Natural killer cell (primary cell): ENCODE data around the gene FIZ1. TPM values are rescaled to one million over a fixed set of nuclear protein-coding genes. Genes with fewer than 3 reads are reported as not detected.

ENCODE experiments used
- ATAC-seq, 3 donors: fragments of 150-1000 bp in 2 of 3; fragments of 200-7000 bp in 1 of 3; cut with Tn5 transposase; 1 replicate in 1 of 3; 2 replicates in 2 of 3; pipeline ENCODE4 v1.10.0; 2021; ENCODE audit warnings: mild to moderate bottlenecking in 2 of 3, moderate library complexity in 2 of 3
- DNase-seq, 2 donors: peaks; one replicate each; pipeline versions ENCODE4 v3.0.0 to v3.0.0-alpha.2; 2013 to 2021; ENCODE audit warnings: mixed read lengths in 1 of 2
- H3K27ac ChIP-seq: one replicate; pipeline ENCODE4 v1.5.1; 2013; ENCODE audit warnings: mild to moderate bottlenecking, low read length
- H3K27me3 ChIP-seq: one replicate; pipeline ENCODE4 v1.6.1; 2013; ENCODE audit warnings: low read length; ENCODE audit not compliant: control insufficient read depth, insufficient read depth
- H3K36me3 ChIP-seq: one replicate; pipeline ENCODE4 v1.6.1; 2013; ENCODE audit warnings: low read length; ENCODE audit not compliant: control insufficient read depth, insufficient read depth
- H3K4me1 ChIP-seq: one replicate; pipeline ENCODE4 v1.6.1; 2013; ENCODE audit warnings: low read length; ENCODE audit not compliant: control insufficient read depth, insufficient read depth
- H3K4me3 ChIP-seq: one replicate; pipeline ENCODE4 v1.5.1; 2013; ENCODE audit warnings: low read length
- H3K9me3 ChIP-seq: one replicate; pipeline ENCODE4 v1.6.1; 2013; ENCODE audit warnings: low read length; ENCODE audit not compliant: control insufficient read depth, insufficient read depth
- H3K27ac Mint-ChIP-seq, 2 donors: one replicate each; pipeline ENCODE4 v1.8.0; 2022; ENCODE audit warnings: mild to moderate bottlenecking in 2 of 2, mixed read lengths in 2 of 2, moderate library complexity in 1 of 2
- H3K27me3 Mint-ChIP-seq, 2 donors: one replicate each; pipeline ENCODE4 v1.8.0; 2022; ENCODE audit warnings: low read depth in 2 of 2, mixed read lengths in 2 of 2
- H3K36me3 Mint-ChIP-seq: one replicate; pipeline ENCODE4 v1.8.0; 2022; ENCODE audit warnings: mixed read lengths
- H3K4me1 Mint-ChIP-seq, 2 donors: one replicate each; pipeline ENCODE4 v1.8.0; 2022; ENCODE audit warnings: mixed read lengths in 2 of 2
- H3K4me3 Mint-ChIP-seq: one replicate; pipeline ENCODE4 v1.8.0; 2022; ENCODE audit warnings: mild to moderate bottlenecking, moderate library complexity, mixed read lengths
- H3K9me3 Mint-ChIP-seq, 2 donors: one replicate each; pipeline ENCODE4 v1.8.0; 2022; ENCODE audit warnings: mixed read lengths in 2 of 2
- CTCF ChIP-seq: fragments of 200-600 bp; IDR thresholded peaks from one replicate; pipeline ENCODE4 v1.8.0; 2022; ENCODE audit warnings: antibody characterized with exemption
- WGBS: methylation state at CpG from one replicate; pipeline ENCODE4 v1.1.7; 2013; ENCODE audit warnings: missing lambda C conversion rate; ENCODE audit not compliant: insufficient coverage; 5-methylcytosine and 5-hydroxymethylcytosine counted together
- intact Hi-C: fragments of 100-400 bp; cut with micrococcal nuclease; formaldehyde crosslinking; loops from one replicate; pipeline ENCODE4 v1.14.2; 2022
- total RNA-seq, 4 donors: library from RNA; stranded (reverse); fragments of 120-200 nt in 1 of 4; gene quantifications; one replicate each; pipeline versions ENCODE4 v1.2.3 to v1.2.4, GENCODE V29; 2013 to 2022

The FIZ1 gene
- total RNA-seq, 3 donors from 2014 or later (not counting 1 experiment from before 2014, with no cell fraction given) = 8.5 to 18.2 (median 10.3) TPM

GRCh38 chr19:55599842-55600661 lies 735 bp upstream of the FIZ1 start, which contains the start of gene ZNF524:
Gene ZNF524 (plus strand): TSS chr19:55600288. CDS start chr19:55602113, 1,825 bp downstream.
- Histone ChIP-seq H3K9me3 (no peaks in the 10 kb centered on the region), H3K4me3 (peak within 1 kb of the TSS; percentile 94), H3K27ac (peak within 1 kb of the TSS; percentile 100), H3K36me3 (peaks cover 4% of the 10 kb centered on the region), H3K27me3 (no peaks in the 10 kb centered on the region), H3K4me1 (peaks cover 29% of the 10 kb centered on the region)
- Mint-ChIP-seq H3K4me1 (peaks cover 29 to 44% of the 10 kb centered on the region in 2 donors), H3K36me3 (no peaks in the 10 kb centered on the region), H3K4me3 (peak within 1 kb of the TSS; percentile 96), H3K27me3 (no peaks in the 10 kb centered on the region), H3K27ac (peak within 1 kb of the TSS; percentile 96 to 99), H3K9me3 (no peaks in the 10 kb centered on the region)
- under 1% methylated on average over 86 of the region's 97 CpGs for WGBS
- intact Hi-C loops = loop anchor here (1.0 kb wide), 3 partner anchors 13 to 124 kb away; partner anchors contain the start of genes ZNF628 and ZNF784
- no peak for TF ChIP-seq CTCF
- DNase-seq (peak; percentile 80 to 93), ATAC-seq (peak; percentile 59 to 74 (median 65))

- intact Hi-C loops = loop anchor here (1.0 kb wide), 3 partner anchors 12 to 123 kb away; partner anchors contain the start of genes ZNF628 and ZNF784
Observed at GRCh38 chr19:55598719-55599467, 424 bp downstream of the FIZ1 start.

GRCh38 chr19:55598034-55598433 lies 1.3 kb downstream of the FIZ1 start:
- Mint-ChIP-seq H3K9me3 (no peaks in the 10 kb centered on the region), H3K36me3 (no peaks in the 10 kb centered on the region), H3K4me3 (no peak overlapping the region), H3K4me1 (peaks cover 12 to 28% of the 10 kb centered on the region in 2 donors), H3K27ac (peak overlapping the region; percentile 96 to 99), H3K27me3 (no peaks in the 10 kb centered on the region)
- Histone ChIP-seq H3K4me3 (no peak overlapping the region), H3K4me1 (peaks cover 17% of the 10 kb centered on the region), H3K36me3 (peaks cover 5% of the 10 kb centered on the region), H3K27ac (no peak overlapping the region), H3K27me3 (no peaks in the 10 kb centered on the region), H3K9me3 (no peaks in the 10 kb centered on the region)
- ATAC-seq = no peak
- intact Hi-C loops = no loop called here
- 97% methylated on average over 9 of the region's 9 CpGs for WGBS
- TF ChIP-seq CTCF = no peak
- no peak for DNase-seq

More at GRCh38 chr19:55598719-55599467, 424 bp downstream of the FIZ1 start:
- ATAC-seq (peak; percentile 77 to 92 (median 80)), DNase-seq (peak; percentile 95 to 96)
- peaks cover 5% of the 10 kb centered on the region for H3K36me3 ChIP-seq
- Mint-ChIP-seq H3K27ac (peak overlapping the region; percentile 96 to 99), H3K4me3 (peak overlapping the region; percentile 96), H3K4me1 (peaks cover 19 to 35% of the 10 kb centered on the region in 2 donors), H3K9me3 (no peaks in the 10 kb centered on the region), H3K27me3 (no peaks in the 10 kb centered on the region), H3K36me3 (no peaks in the 10 kb centered on the region)
- no peak for TF ChIP-seq CTCF
- no peaks in the 10 kb centered on the region for H3K9me3 ChIP-seq
- H3K27ac ChIP-seq = peak overlapping the region; percentile 100
- no peaks in the 10 kb centered on the region for H3K27me3 ChIP-seq
- peaks cover 19% of the 10 kb centered on the region for H3K4me1 ChIP-seq
- H3K4me3 ChIP-seq = peak overlapping the region; percentile 94
- 7% methylated on average over 26 of the region's 26 CpGs for WGBS
